ENCODE data around the gene SUN5.

SUN5 gene

GRCh38 chr20:33026779-33027759 is 22.8 kb upstream of the SUN5 start:
- DNase-seq (ENCODE audit: low spot score), result no peak

GRCh38 chr20:33026072-33026778 is 22.0 kb upstream of the SUN5 start:
- no peak for DNase-seq (ENCODE audit: low spot score)

GRCh38 chr20:33025318-33025876 is 21.2 kb upstream of the SUN5 start:
- DNase-seq (ENCODE audit: low spot score), result no peak

DNA sequence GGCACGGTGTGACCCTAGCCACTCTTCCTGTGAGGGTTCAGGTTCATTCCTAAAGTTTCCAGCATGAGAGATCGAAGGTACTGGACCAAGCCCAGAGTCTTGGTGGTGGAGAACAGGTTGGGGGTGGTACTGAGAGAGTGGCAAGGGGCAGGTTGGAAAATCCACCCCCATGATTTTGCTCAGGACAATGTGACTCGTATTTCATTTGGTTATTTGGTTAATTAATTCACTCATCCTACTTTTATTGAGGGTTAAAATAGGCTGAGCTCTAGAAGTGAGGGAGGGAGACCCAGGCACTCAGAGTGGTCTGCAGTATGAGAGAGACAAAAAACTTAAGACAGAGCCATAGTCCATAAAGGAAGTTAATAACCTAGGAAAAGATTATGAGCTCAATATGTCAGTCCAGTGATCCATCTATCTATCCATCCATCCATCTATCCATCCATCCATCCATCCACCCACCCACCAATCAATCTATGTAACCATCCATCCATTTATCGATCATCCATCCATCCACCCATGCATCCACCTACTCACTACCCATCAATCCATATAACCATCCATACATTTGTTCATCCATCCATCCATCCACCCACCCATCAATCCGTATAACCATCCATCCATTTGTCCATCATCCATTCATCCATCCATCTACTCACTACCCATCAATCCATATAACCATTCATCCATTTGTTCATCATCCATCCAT is 20.5 kb upstream of the SUN5 start:
- DNase-seq (ENCODE audit: low spot score), result no peak

- DNase-seq (ENCODE audit: low spot score), result no peak
These were observed 20.0 kb upstream of the SUN5 start for GRCh38 chr20:33024243-33024560.

DNA sequence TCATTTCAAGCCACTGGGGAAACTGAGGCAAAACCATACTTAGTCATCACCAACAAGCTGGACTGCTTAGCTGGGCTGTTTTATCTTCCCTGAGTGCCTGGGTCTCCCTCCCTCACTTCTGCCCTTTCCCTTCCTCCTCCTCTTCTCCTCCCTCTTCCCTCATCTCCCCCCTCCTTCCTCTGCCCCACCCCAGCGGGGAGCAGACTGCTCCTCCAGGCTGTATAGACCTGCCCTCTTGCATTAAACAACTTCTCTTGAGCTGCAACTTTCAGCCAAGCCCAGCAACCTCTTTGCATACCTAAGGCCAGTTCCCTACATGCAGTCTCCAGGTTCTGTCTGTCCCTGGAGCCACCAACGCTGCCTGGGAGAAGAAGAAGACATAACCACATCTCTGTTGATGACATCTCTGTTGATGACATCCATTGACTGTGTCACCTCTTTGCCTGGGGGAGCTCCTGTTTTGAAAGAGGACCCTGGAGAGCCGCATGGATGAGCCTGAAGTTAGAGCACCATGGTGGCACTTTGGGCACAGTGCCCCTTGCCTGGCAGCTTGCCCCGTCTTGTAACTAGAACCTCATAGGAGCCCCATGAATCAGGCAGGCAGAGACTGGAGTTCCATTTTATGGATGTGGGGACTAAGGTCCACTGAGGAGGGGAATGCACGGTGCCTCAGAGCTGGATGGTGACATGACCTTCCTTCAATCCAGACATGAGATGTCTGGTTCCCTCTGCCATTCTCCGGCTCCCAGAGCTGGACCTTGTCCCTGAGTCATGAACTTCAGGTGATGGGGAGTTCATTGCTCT is 19.4 kb upstream of the SUN5 start:
- no peak for DNase-seq (ENCODE audit: low spot score)

GRCh38 chr20:33022694-33023438 is 18.6 kb upstream of the SUN5 start:
- DNase-seq (ENCODE audit: low spot score), result no peak

DNA sequence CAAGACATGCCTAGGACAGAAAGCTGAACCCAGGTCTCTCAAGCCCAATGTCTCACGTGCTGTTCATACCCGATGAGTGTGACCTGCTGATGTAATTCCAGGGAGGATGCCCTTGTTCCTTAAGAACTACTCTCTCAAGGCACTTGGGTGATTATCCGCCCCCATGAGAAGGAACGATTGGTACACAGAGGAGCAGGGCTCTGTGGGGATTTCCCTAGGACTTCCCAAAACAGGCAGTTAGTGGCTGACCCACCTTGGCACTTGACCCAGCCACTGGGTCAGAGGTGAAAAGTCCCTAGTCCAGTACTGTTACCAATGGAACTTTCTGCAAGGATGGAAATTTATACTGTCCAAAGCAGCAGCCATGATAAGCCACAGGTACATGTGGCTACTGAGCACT is 18.1 kb upstream of the SUN5 start:
- no peak for DNase-seq (ENCODE audit: low spot score)

DNA sequence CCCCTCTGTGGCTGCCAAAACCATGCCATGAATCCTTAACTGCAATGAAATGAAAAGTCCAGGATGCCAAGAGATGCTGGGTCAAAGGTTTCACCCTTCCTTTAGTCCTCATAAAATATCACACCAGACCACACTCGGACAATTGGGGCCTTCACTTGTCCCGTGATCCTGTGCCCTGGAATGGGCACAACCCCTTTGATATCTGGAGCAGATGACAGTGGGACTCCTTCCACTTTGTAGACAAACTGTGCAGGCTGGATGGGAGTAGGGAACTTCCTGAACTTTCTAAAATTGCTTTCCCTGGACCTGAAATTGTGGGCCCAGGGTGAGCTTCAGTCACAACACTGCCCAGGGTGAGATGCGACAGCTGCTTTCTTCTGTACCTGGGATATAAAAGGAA is 17.6 kb upstream of the SUN5 start:
- no peak for DNase-seq (ENCODE audit: low spot score)

GRCh38 chr20:33020278-33021161 is 16.3 kb upstream of the SUN5 start:
- no peak for DNase-seq (ENCODE audit: low spot score)

GRCh38 chr20:33019465-33020277 is 15.4 kb upstream of the SUN5 start:
- DNase-seq (ENCODE audit: low spot score), result no peak

DNA sequence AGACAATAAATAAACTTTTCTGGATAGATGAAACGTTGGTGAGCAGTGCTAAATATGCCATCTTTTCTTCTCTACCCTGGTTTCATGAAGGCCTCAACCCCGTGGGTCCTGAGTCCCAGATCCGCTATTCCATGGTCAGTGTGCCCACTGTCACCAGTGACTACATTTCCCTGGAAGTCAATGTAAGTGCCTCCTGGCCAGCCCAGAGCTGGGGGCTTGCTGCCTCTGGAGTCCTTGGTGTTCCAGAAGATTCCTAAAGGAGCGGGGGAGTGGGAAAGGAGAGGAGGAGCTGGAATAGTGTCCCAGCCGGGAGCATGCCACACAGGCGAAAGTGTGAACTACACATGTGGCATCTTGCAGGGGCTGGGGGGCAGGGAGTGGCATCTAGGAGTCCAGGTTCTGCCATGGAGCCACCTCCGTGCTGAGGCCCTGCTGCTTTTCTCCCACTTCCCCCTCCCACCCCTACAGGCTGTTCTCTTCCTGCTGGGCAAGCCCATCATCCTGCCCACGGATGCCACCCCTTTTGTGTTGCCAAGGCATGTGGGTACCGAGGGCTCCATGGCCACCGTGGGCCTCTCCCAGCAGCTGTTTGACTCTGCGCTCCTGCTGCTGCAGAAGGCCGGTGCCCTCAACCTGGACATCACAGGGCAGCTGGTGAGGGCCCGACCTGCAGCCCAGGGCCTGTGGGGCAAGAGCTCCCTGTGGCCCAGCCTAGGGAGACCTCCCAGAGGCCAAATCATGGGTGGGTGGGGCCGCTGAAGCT is 14.1 kb upstream of the SUN5 start:
- no peak for DNase-seq (ENCODE audit: low spot score)

- DNase-seq (ENCODE audit: low spot score), result no peak
These were observed 13.3 kb upstream of the SUN5 start for GRCh38 chr20:33017542-33017941.

DNA sequence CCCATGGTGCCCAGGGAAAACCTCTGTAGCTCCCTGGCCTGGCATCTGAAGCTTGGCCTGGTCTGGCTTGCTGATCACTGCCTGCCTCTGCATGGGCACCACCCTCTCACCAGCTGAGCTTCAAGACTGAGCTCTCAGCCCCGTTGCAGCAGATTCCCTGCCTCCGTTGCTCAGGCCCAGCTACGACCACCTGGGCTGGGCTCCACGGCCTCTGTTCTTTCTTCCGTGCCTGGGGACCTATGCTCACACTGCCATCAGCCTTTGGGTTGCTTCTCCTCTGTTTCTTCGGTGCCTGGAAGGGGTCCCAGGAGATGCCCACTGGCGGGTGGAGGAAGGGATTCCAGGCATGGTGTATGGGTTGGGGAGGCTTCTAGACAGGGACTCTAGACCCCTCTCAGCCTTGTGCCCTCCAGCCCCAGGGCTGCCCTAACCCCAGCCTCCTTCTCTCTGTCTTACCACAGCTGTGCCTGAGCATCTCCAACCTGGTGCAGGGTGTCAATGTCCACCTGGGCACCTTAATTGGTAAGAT is 12.4 kb upstream of the SUN5 start:
- no peak for DNase-seq (ENCODE audit: low spot score)

DNA sequence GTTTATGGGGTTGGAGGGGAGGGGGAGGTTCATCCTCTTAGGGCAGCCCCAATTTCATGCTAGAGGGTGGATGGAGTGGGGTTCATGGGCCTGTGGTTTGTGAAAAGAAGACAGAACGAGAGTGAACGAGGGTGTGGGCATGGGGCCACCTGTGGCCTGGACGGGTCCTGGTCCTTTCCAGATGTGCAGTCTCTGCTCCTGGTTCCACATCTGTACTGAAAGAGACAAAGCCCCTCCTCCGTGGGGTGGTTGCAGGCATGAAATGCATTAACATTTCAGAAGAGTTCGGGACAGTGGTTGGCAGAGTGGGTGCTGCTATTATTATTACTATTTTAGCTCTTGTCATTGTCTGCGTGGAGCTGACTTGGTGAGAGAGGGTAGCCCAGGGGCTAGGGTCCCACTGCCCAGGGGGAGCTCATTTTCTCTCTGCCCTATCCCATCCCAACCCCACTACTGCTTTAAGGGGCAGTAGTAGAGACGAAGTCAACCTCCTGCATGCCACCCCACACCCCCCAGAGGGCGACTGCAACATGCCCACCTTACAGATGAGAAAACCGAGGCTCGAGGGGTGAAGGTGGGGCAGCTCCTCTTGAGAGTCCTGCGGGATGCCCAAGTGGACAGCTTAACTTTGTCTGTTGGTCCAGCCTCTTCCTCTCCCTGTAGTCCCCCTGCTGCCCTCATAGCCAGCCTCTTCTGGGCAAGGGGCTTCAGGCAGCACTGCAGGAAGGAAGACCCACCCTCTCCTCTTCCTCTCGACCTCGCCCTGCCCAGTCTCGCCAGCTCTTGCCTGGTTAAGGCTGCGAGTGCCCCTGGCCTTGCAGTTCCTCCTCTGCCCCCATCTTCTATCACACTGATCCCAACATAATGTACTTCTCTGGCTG is 11.7 kb upstream of the SUN5 start:
- DNase-seq (ENCODE audit: low spot score), result no peak

DNA sequence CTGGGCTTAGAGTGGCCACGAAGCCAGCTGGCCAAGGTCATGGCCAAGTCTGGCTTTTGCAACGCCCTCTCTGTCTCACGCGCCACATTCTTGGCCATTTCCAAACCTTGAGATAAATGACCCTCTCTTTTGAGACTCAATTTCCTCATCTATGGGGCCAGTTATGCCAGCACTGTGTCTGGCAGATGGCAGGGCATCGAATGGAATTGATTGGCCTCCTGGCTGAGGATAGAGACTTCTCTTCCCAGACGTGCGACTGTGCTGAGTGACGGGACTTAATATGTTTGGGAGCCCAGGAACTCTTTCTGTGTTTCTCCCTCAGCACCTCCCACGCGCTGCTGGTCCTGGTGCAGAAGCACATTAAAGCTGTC is 10.9 kb upstream of the SUN5 start:
- no peak for DNase-seq (ENCODE audit: low spot score)

Data from AG08396 (cell line).